GM18867 (cell line): ENCODE data around the gene NPHP4.

Experiments used
- ATAC-seq: cut with Tn5 transposase; IDR thresholded peaks from one replicate; pipeline ENCODE4 v1.9.1; 2021; ENCODE audit warnings: mild to moderate bottlenecking, moderate library complexity; ENCODE audit not compliant: unreplicated experiment

The NPHP4 gene

GRCh38 chr1:5974631-5975030, 17.6 kb downstream of the NPHP4 start:
- no peak for ATAC-seq

- ATAC-seq: no peak
Measured at GRCh38 chr1:5973771-5974170, 18.5 kb downstream of the NPHP4 start.

GRCh38 chr1:5972198-5972520, 20.1 kb downstream of the NPHP4 start:
- ATAC-seq: no peak

- no peak for ATAC-seq
Measured at GRCh38 chr1:5971471-5972197, 20.6 kb downstream of the NPHP4 start.

- no peak for ATAC-seq
Measured at GRCh38 chr1:5970610-5971273, 21.5 kb downstream of the NPHP4 start.

- ATAC-seq: no peak
Measured at GRCh38 chr1:5969168-5969567, 23.1 kb downstream of the NPHP4 start.

- no peak for ATAC-seq
Measured at GRCh38 chr1:5968161-5968736, 24.0 kb downstream of the NPHP4 start.

- no peak for ATAC-seq
Measured at GRCh38 chr1:5967351-5968160, 24.7 kb downstream of the NPHP4 start.

- no peak for ATAC-seq
Measured at GRCh38 chr1:5966543-5967205, 25.6 kb downstream of the NPHP4 start.

GRCh38 chr1:5965586-5966131, 26.6 kb downstream of the NPHP4 start:
- ATAC-seq: no peak

GRCh38 chr1:5962265-5963105, 29.7 kb downstream of the NPHP4 start:
- no peak for ATAC-seq

GRCh38 chr1:5961601-5962000, 30.6 kb downstream of the NPHP4 start:
- ATAC-seq: no peak

- ATAC-seq: no peak
Measured at GRCh38 chr1:5960336-5960735, 31.9 kb downstream of the NPHP4 start.

- no peak for ATAC-seq
Measured at GRCh38 chr1:5959667-5960230, 32.5 kb downstream of the NPHP4 start.

- no peak for ATAC-seq
Measured at GRCh38 chr1:5959087-5959486, 33.1 kb downstream of the NPHP4 start.

GRCh38 chr1:5956022-5956830, 36.0 kb downstream of the NPHP4 start:
- ATAC-seq: no peak

GRCh38 chr1:5955479-5955977, 36.7 kb downstream of the NPHP4 start:
- no peak for ATAC-seq

GRCh38 chr1:5954964-5955363, 37.3 kb downstream of the NPHP4 start:
- ATAC-seq: no peak

GRCh38 chr1:5953386-5953785, 38.8 kb downstream of the NPHP4 start:
- ATAC-seq: no peak
